GM19328 (cell line): Measurements from ENCODE around the gene AOPEP.

Experiments
- ATAC-seq: cut with Tn5 transposase; IDR thresholded peaks from one replicate; pipeline ENCODE4 v1.9.1; 2021; ENCODE audit warnings: mild to moderate bottlenecking, moderate library complexity; ENCODE audit not compliant: unreplicated experiment

Gene AOPEP

DNA sequence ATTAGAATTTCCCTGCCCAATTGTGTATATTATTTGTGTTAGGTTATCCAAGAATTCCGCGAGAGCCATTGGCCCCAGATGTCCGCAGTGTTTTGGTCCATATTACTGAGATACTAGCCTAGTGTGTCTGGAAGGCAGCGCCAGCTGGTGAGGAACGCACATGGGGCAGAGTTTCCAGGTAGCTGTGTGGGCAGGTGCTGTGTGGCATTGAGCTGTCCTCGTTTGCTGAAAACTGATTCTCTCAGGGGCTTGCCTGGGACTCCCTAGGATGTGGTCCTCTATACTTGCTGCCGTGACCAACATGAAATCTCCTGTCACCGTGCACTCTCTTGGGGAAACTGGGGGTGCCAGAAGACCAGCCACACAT, 302.3 kb downstream of the AOPEP start:
- ATAC-seq, result no peak

DNA sequence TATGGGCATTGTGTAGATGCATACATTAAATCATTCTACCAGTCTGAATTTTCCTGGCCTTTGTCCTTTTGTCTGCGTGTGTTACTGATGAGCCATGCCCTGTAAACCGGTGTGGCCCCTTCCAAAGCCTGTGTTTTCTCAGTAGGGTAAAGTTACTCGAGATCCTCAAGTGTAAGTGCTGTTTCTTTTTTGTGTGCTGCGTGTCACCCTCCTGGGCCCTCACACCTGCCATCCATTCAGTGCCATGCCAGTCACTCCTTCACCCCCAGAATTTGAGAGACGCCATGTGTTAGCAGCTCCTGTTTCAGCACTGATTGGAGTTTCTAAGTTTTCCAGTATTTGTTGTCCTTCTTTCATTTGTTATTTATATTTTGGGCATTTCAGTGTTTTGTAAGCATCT, 302.8 kb downstream of the AOPEP start:
- no peak for ATAC-seq

DNA sequence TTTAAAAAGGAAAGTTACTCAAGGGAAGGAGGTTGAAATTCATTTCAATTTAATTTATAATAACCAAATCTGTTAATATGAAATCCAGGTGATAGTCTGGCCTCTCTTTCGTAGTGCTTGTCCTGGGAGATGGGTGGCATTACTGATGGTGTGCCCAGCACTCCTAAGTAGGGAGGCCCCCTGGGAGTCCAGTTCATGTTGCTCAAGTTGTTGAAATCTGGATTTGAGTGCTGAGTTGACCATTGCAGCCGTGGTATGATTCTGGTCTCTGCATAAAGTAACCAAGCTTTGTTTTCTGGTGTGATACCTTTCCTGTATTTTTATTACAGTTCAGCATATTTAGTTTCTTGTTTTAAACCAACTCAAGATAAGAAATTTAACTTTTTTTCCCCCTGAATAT, 303.2 kb downstream of the AOPEP start:
- no peak for ATAC-seq

DNA sequence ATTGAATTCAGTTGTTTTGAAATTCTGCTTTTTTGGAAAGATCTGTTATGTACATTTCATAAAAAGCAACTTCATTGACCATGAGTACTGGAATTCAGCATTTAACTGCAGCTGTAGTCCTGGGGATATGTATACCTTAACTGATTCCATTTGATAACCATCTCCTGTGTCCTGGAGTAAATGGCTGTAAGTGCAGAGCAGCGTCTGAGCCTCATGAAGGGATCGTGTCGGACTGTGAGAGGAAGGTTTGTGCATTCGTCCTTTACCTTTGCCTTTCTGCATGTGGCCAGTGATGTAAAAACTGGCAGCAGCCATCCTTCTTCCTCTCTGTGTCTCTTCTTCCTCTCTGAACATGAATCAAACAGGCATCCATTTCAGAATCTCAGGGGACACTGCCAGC, 303.8 kb downstream of the AOPEP start:
- ATAC-seq, result no peak

DNA sequence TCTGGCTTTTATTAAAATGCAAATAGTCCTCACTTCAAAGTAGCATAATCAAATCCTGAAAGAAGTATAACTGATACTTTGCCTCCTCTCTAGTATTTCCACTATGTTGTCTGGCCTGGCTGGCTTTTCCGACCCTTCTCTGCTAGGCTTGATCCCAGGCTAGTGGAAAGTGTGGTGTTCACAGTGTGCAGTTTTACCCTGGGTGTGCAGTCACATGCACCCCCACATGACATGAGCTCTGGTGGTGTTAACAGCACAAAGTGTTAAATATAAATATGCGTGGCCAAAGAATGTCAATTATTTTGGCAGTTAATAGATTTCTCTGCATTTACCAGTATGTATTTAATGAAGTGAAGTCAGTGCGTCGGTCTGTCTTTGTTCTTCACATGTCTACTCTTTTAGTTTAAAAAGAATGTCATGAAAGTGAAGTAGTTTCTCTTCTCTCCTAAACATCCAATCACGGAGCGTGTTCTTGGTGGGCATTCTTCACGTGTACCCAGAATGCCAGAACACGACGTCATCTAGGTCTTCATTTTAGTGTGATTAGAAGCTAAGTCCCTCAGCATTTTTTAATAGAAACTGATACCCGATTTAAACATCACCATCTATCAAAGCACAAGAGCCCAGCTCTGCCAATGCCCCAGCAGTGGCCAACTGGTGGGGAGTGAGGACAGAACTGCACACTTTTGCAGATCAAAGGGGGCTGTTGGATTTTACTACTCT, 304.6 kb downstream of the AOPEP start:
- no peak for ATAC-seq

DNA sequence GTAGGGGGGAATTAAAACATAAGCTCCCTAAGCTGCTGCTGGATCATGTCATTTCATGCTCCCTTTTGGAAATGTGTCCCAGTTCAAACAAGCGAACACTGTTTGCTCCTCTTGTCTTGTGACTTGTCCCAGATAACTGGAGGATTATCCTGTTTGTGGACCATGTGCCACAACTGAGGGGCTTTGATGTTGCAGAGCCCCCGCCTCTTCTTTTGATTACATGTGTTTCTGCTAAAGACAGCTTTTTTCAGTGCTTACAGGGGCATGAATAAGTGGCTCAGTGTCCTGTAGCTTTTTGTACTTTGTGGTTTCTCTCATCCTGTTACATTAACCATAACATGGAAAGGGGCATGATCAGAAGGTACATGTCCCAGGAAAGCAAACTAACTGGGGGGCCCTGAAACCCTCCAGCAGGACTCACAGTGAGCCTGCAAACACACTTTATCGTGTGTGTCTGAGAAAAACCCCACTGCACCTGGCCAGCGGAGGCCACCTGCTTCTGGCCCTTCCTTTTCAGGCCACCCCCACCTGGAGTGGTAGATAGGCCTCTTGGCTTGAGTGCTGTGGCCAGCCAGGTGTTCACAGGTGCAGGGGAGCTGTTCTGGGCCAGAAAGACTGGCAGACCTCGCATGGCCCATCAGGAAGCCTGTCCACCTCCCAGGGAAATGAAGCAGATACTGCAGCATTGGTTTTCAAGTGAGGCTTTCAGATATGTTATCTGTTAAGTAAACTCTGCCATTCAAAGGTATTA, 305.4 kb downstream of the AOPEP start:
- ATAC-seq, result no peak

DNA sequence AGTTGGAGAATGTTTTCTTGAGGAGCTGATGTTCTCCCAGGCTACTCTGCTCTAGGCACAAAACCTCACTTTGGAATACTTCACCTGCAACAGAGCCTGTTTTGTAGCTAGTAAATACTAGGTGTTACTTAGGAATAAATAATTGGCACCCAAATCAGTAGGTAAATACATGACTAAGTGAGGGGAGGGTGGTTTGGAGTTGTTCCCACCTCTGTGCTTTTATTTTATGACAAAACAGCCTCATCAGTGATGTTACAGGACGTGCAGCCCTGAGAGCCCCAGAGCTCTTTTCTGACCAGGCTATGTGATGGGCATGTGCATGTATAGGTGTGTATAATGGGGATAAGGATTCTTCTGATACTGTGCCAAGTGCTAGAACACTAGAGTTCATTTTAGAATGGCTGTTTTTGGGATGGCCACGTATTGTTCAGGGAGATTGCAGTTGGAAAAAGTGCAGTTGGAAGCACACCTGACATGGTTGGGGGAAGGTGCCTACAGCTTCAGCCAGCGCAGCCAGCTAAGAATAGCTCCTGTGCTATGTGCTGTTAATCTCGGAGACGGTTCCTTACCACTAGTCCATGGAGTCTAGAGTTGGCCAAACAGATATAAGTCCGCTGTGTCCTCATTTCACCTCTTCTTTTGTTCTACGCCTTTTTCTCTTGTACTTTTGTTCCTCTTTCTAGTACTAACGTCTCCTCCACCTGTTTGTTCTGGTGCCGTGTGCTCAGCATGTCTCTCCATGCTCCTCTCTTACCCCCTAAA, 306.3 kb downstream of the AOPEP start:
- no peak for ATAC-seq

DNA sequence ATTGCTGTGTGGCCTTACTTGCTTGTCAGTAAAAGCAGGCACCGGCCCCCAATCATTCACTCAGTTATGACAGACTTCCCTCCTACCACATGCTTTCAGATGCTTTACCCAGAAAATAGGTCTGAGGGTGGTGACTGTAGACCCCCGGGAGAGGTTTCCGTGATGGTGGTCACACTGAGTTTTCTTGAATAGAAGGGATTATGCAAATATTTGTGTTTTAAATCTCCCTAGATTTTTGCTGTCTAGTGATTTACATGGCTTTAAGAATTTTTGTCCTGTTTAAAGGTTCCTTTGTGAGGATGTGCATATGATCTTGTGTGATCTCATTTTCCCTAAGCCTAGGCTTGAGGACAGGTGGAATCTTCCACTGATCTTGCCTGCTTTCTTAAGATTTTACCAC, 309.3 kb downstream of the AOPEP start:
- no peak for ATAC-seq

DNA sequence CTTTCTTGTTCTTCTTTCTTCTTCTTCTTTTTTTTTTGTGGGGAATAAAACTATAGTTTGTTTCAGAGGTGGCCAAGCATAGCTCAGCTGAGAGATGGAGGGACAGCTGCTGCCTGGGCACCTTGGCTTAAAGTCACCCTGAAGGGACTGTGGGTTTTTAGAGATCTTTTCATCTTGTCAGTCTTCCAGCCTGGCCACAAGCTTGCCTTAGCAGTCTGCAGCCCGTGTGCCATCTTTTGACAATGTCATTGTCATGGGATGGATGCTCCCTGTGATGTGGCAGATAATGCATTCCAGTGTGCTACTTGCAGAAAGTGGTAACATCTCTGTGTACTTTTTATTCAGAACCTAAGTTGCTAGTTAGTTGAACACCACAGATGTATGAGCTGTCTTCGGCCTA, 310.2 kb downstream of the AOPEP start:
- ATAC-seq, result no peak

DNA sequence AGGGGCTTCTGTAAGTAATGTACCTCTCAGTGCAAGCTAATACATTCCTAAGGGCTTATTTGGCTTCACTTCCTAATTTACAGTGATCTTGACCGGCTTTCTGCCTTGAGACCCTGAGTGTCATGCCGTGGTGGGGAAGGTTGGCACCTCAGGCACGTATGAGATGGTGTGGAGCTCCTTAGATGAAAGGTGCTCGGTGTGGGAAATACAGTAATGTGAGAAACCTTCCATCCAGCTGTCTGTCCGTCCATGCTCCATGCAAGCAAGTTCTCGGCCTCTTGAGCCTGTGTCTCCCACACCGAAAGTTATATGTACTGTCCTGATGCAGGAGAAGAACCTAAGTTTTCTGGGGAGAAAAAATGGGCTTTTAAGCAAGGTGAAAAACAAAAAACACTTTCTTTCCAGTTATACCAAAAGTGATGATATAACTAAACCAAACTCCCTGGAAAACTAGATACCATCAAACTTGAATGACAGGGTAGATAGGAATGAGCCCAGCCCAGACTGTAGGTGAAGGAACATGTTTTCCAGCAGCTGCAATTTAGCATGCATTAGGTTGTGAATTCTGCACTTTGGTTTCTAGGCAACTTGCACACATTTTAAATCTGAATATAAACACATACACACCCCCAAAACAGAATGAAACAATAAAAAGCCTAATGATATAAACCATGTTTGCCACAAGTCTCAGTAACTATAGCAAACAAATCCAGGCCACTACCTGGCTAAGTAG, 311.5 kb downstream of the AOPEP start:
- no peak for ATAC-seq

DNA sequence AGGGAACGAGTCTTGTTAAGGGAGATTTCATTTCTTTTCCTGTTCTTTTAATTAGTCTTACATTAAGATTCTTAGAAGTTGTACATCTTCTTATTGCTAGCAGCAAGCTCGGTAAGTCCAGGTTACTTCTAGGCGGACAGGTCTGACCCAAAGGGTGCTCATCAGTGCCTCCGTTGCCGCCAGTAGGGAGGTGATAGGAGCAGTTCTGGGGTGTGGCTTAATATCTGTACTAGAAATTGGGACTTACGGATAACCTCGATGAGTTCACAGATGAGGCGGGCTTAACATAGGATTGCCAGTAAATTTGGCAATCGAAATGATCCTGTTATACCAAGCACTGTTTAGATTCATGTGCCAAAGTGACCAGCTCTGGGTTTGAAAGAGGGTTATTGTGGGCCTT, 312.2 kb downstream of the AOPEP start:
- no peak for ATAC-seq

DNA sequence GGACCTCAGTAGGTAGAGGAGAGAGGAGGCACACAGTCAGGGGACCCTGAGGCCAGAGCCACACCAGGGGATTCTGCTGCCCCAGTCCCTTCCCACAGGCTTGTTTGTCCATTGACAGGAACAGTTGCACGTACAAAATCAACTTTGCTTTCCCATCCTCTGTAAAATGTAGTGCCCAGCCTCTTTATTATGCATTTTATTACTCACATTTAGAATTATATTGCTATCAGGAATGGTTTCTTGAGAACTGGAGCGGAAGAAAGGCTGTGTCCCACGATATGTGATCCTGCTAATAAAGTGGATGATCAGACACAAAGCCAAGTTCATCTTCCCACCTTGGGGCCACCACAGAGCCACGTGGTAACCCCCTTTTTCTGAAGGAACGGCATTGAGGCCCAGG, 313.6 kb downstream of the AOPEP start:
- ATAC-seq, result no peak

DNA sequence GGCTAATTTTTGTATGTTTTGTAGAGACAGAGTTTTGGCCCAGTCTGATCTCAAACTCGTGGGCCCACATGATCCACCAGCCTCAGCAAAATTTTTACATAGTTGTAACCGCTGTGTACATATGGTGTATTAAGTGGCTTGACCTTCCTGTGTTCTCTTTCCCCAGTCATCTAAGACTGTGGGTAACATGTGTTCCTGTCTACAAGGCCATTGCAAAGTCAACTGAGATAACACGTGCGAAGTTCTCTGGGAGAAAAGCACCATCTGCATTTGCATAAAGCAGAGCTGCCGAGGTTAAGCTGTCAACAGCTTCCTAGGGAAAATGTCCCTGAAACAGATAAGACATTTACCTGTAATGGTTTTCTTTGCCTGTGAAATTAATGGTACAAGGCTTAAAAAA, 317.3 kb downstream of the AOPEP start:
- no peak for ATAC-seq

DNA sequence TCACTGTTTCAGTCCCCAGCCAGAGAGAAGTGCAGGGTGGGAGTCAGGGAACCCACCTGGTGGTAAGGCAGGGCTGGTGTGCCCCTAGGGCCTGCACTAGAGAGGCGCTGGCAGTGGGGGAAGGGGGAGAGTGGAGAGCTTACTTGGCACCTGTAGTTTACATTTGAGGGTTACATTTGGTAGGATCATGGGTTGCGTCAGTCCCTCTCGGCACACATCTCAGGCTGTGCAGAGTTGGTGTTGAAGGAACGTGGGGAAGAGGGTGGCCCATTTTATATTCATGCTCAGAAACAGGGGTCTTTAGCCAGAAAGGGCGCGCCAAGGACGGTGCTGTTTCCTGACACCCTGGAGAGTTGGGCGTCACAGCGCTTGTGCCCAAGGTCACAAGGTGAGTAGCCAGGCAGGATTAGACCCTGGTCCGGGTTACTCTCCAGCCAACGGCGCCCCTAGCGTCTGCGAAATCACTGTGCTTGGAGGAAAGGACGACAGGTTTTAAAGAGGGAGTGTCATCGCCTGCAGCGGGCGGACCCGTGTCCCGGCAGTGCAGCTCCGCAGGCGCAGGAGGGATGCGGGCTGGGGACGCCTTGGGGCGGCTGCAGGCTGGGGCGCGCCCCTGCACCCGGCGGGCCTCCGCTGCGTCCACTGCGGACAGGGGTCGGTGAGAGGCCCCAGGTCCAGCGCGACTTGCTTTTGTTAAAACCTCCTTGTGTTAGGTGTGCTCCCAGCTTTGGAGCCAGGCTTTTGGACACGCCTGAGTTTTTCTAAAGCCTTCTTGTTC, 318.4 kb downstream of the AOPEP start:
- ATAC-seq, result no peak

DNA sequence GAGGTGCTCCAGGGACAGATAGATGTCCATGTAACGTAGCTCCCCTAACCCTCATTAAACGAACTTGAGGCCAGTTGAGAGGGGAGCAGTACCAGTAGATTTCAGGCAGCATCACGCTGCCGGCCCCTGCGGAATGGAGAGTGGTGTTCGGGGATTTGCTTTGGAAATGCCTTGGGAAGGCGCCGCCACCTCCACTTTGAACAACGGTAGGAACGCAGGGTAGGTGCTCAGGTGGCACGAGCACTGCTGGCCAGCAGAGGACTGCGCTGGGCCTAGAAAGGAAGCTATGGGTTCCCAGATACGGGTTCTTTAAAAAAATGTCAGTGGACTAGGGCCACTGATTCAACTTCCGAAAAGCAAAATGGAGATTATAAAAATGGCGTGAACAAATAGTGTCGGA, 319.3 kb downstream of the AOPEP start:
- no peak for ATAC-seq

DNA sequence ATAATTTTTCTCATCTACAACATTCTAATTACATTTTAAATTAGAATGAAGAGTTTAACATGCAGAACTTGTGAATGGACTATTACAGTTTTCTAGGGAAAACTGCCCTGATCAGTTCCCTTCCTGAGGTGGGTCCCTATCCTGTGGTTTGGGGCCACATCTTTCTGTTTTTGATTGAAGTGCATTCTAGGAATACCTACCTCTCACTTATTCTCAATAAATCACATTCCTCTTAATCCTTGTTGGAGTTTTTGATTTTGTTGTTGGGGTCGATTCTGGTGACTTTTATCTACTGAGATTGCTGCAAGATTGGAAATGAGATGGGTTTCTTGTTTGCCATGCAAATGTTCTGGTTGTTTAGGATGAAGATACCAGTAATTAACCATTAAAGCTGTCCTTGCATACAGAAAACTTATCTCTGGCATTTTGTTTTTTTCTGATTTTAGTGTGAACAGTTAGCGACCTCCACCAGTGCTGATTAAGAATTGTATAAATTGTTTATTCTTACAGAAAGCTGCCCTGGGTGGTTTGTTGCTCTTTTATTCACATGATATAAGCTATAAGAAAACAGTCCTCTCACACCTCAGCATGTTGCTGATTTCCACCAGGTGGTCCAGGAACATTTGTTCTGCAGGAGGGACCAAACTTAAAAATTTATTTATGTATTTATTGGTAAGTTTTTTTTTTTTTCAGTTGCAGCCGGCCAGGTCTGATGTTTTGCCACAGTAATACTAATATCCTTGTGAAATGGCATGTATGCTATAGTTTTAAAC, 321.1 kb downstream of the AOPEP start:
- ATAC-seq, result no peak

DNA sequence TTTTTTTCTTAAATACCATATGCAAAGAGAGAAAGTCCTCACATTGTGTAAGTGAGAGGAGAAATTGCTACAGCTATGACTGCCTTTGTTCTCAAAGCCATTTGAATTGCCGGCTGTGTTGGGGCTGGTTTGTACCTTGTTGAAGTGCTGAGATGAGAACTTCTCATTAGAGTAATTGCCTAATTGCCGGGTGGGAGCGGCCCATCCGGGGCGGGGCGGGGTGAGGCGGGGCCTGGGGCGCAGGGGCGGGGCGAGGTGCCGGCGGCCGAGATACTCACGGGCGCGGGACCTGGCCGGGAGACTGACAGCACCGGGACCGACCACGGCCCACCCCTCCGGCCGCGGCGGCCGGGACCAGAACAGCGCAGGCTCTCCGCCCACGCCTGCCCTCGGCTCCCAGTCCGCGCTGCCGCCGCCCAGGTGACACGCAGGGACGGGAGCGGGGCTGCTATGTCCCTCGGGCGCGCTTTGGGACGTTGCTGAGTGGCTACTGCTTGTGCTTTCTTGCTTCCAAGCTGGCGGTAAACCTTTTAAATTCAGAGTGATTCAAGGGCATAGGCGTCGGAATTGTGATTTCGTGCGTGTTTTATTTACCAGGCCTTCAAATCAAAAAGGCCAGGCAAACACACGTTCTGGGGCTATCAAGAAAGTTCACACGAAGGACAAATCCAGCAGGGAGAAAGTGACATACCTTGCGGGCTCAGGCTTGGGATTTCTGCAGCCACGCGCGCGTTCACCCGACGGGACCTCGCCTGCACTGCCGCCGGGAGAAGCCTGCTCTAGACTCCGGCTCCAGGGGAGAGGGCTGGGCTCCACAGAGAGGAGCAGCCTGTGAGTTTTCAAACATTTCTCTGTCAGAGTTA, 322.0 kb downstream of the AOPEP start:
- ATAC-seq, result no peak

DNA sequence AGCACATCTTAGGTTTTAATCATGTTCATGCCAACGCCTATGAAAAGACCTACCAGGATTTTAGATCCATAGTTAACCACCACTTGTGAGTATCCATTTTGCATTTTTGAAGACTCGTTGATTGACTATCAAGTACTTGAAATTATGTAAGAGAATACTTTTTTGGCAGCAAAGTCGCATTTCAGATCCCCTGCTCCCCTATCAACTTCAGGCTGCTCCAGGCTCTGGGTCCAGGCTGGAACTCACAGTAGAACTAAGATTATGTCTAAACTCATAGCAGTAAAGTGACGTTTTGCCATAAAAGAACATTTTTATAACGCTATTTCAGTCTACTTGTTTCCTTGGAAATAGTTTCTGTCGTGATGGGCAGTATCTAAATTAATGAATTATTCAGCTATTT, 323.3 kb downstream of the AOPEP start:
- ATAC-seq, result no peak
